HG03469 (cell line): Measurements from ENCODE around the gene HLA-DQB1.
A peak's percentile ranks its signal among the peaks of the same experiment; 100 is the strongest.

Experiments used
- ATAC-seq: cut with Tn5 transposase; IDR thresholded peaks from one replicate; pipeline ENCODE4 v1.9.1; 2021; ENCODE audit warnings: mild to moderate bottlenecking, moderate library complexity, moderate number of reproducible peaks; ENCODE audit not compliant: unreplicated experiment

HLA-DQB1 gene

GRCh38 chr6:32627831-32628230 lies 38.6 kb downstream of the HLA-DQB1 start:
- ATAC-seq, result no peak

DNA sequence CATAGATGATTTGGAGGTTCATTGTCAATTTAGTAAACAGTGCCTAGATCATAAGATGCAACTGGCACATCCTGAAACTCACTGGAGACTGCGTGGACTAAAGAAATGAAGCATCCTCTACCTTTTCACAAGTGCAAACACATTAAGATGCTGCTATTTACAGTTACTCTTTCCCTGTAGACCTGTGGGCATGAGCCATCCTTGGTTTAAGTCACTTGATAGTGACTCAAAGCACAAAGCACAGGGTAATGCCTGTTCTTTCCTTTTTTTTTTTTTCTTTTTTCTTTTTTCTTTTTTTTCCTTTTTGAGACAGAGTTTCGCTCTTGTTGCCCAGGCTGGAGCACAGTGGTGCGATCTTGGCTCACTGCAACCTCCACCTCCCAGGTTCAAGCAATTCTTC lies 39.2 kb downstream of the HLA-DQB1 start:
- no peak for ATAC-seq

DNA sequence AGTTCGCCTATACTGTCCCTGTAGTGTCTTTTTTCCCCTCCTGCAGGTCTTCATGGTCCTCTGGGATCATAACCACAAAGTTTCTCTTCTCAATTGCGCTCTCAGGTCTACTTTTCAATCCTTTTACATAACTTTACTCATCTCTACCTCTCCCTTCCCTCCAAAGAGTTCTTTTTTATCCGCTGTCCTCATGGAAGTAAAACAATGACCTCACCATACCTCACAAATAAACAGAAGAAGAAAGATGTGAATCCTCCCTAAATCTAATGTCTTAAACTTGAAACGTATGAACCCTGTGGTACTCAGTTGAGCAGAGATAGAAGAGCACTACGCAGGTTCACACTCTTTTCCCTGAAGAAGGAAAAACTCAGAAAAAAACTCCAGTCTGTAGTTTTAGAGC lies 41.3 kb downstream of the HLA-DQB1 start:
- ATAC-seq, result no peak

- ATAC-seq, result no peak
Observed at GRCh38 chr6:32624565-32624964, 41.9 kb downstream of the HLA-DQB1 start.

- no peak for ATAC-seq
Observed at GRCh38 chr6:32623693-32624092, 42.8 kb downstream of the HLA-DQB1 start.

GRCh38 chr6:32622545-32623401 lies 43.7 kb downstream of the HLA-DQB1 start:
- ATAC-seq, result peak; percentile 44

- ATAC-seq, result no peak
Observed at GRCh38 chr6:32621372-32621771, 45.1 kb downstream of the HLA-DQB1 start.

- ATAC-seq, result no peak
Observed at GRCh38 chr6:32617751-32618150, 48.7 kb downstream of the HLA-DQB1 start.

DNA sequence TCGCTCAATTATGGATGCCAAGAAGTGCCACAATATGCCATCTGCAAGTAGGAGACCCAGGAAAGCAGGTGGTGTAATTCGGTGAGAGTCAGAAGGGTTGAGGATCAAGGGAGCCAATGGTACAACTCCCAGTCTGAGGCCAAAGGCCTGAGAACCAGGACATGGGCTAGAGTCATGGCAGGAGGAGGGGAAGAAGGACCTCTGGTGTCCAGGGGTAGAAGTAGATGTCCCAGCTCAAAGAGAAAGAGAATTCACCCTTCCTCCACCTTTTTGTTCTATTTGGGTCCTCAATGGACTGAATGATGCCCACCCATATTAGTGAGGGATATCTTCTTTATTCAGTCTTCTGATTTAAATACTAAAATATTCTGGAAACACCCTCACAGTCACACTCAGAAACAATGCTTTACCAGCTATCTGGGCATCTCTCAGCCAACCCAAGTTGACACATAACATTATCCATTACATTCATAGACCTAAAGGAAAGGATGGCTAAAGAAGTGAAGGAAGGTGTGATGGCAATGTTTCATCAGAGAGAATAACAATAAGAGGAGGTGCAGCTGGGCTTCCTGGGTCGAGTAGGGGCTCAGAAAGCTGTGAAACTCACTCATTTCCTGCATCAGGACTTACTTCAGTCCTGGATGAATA lies 50.4 kb downstream of the HLA-DQB1 start:
- no peak for ATAC-seq

DNA sequence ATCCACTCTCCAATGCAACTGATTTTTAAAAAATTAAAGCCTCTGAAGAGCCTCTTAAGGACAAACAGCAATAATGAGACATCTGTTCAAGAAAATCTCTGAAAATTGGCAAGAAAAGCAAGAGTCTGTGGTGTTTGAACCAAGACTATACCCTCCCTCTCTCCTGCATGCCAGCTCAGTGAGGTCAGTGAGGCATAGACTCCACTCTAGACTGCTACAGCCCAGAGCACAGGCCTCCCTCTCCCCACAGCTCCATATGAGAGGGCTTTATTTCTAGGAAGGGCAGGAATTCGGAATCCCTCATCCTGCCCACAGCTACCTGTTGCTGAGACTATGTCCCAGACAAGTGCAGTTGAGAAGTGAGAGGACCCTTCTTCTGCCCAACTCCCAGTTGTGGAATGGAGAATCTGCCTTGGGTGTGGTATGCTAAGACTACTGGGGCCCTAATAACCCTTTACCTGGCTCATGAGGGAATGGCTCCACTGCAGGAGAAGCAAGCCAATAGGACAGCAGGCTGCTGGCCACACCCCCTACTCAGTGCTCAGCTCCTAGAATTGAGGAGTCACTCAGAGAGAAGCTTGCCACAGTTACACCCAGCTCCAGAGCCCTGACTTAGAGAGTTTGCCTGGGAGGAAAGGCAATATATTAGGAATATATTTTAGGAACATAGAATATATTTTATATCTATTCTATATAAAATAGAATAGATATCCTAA lies 51.9 kb downstream of the HLA-DQB1 start:
- ATAC-seq, result no peak

GRCh38 chr6:32613475-32613874 lies 53.0 kb downstream of the HLA-DQB1 start:
- ATAC-seq, result no peak

- ATAC-seq, result no peak
Observed at GRCh38 chr6:32610682-32611296, 55.7 kb downstream of the HLA-DQB1 start.

GRCh38 chr6:32609731-32610640 lies 56.5 kb downstream of the HLA-DQB1 start:
- peak; percentile 73 for ATAC-seq
